GM12875 (cell line): ENCODE measurements around the gene CTNNBIP1.

Experiments used
- H3K4me3 ChIP-seq: one replicate; pipeline ENCODE4 v1.5.1; 2011; ENCODE audit warnings: low read depth, low read length, control low read depth
- CTCF ChIP-seq: IDR thresholded peaks from 2 replicates; pipeline ENCODE4 v1.5.1; 2011; ENCODE audit warnings: low read depth, mild to moderate bottlenecking, control low read depth, inconsistent platforms, low read length, moderate library complexity, borderline replicate concordance; ENCODE audit not compliant: insufficient read depth

Gene CTNNBIP1

GRCh38 chr1:9823943-9824701 is 85.9 kb downstream of the CTNNBIP1 start, which contains the start of gene CLSTN1:
Gene CLSTN1 (minus strand): TSS chr1:9823965. CDS start chr1:9823733, 232 bp downstream.
- H3K4me3 ChIP-seq, result peak within 1 kb of the TSS; percentile 98
- no peak for TF ChIP-seq CTCF

- H3K4me3 ChIP-seq, result peak overlapping the region; percentile 98
- TF ChIP-seq CTCF, result no peak
These were observed 86.5 kb downstream of the CTNNBIP1 start for GRCh38 chr1:9823693-9823942.

- H3K4me3 ChIP-seq, result peak overlapping the region; percentile 98
- TF ChIP-seq CTCF, result no peak
These were observed 87.0 kb downstream of the CTNNBIP1 start for GRCh38 chr1:9822897-9823692.

GRCh38 chr1:9822490-9822889 is 87.6 kb downstream of the CTNNBIP1 start:
- no peak for TF ChIP-seq CTCF
- H3K4me3 ChIP-seq, result peak overlapping the region; percentile 98

GRCh38 chr1:9821710-9822109 is 88.4 kb downstream of the CTNNBIP1 start:
- H3K4me3 ChIP-seq, result no peak overlapping the region
- no peak for TF ChIP-seq CTCF

GRCh38 chr1:9820521-9820920 is 89.5 kb downstream of the CTNNBIP1 start:
- no peak overlapping the region for H3K4me3 ChIP-seq
- no peak for TF ChIP-seq CTCF

- H3K4me3 ChIP-seq, result no peak overlapping the region
- no peak for TF ChIP-seq CTCF
These were observed 92.3 kb downstream of the CTNNBIP1 start for GRCh38 chr1:9817734-9818133.
